HUES48 (cell line): Measurements from ENCODE around the gene CDC14A.

Source experiments
- H3K27ac ChIP-seq: one replicate; pipeline ENCODE4 v1.7.0; 2013; ENCODE audit warnings: low read depth, low read length, inconsistent platforms
- H3K27me3 ChIP-seq: 2 replicates; pipeline ENCODE4 v1.6.1; 2013; ENCODE audit warnings: mild to moderate bottlenecking, low read length; ENCODE audit not compliant: control insufficient read depth, insufficient read depth
- H3K36me3 ChIP-seq: 2 replicates; pipeline ENCODE4 v1.6.1; 2013; ENCODE audit warnings: low read length; ENCODE audit not compliant: control insufficient read depth, insufficient read depth
- H3K4me1 ChIP-seq: 2 replicates; pipeline ENCODE4 v1.6.1; 2013; ENCODE audit warnings: mild to moderate bottlenecking, low read length; ENCODE audit not compliant: control insufficient read depth, insufficient read depth
- H3K4me3 ChIP-seq: 2 replicates; pipeline ENCODE4 v1.5.1; 2013; ENCODE audit warnings: mild to moderate bottlenecking, low read depth, low read length
- H3K9ac ChIP-seq: 2 replicates; pipeline ENCODE4 v1.6.1; 2013; ENCODE audit warnings: mild to moderate bottlenecking, low read depth, low read length, moderate library complexity
- H3K9me3 ChIP-seq: 2 replicates; pipeline ENCODE4 v1.6.1; 2013; ENCODE audit warnings: low read length; ENCODE audit not compliant: control insufficient read depth, insufficient read depth

Gene CDC14A, protein sequence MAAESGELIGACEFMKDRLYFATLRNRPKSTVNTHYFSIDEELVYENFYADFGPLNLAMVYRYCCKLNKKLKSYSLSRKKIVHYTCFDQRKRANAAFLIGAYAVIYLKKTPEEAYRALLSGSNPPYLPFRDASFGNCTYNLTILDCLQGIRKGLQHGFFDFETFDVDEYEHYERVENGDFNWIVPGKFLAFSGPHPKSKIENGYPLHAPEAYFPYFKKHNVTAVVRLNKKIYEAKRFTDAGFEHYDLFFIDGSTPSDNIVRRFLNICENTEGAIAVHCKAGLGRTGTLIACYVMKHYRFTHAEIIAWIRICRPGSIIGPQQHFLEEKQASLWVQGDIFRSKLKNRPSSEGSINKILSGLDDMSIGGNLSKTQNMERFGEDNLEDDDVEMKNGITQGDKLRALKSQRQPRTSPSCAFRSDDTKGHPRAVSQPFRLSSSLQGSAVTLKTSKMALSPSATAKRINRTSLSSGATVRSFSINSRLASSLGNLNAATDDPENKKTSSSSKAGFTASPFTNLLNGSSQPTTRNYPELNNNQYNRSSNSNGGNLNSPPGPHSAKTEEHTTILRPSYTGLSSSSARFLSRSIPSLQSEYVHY

DNA sequence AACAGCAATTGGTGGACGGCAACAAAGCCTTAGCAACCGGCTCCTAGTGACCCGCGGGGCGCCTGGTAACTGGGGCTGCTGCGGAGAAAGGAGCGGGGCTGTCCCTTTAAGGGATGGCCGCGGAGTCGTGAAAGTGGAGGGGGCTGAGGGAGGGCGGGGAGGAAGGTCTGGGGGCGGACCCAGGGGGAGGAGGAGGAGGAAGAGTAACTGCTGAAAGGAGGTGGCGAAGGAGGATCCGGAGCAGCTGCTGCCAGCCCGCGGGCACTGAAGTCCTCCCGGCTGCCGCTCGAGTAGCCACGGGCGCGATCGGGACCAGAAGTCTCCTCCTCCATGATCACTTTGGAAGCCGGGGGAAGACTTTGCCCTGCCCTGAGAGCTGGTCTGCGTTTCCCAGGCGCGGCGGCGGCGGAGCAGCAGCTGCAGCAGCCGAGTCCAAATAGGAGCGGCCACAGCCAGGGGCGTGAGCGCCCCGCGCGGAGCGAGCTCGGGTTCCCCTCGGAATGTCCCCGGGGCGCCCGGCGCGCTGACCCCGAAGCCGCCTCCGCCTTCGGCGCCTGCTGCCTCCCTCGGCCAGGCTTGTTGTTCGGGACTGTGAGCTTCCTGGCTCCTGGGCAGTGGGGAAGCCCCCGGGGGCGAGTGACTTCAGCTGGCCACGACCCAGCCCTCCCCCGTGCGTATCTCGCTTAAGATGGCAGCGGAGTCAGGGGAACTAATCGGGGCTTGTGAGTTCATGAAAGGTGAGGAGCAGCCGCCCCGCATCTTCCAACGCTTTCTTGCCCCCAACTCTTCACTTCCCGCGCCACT is at the start of gene CDC14A:
Gene CDC14A (plus strand): TSS at position 240 of the 804 bp plus-strand sequence. CDS start 449 bp downstream, at position 689.
- Histone ChIP-seq H3K4me3 (peak within 1 kb of the TSS; percentile 75), H3K9me3 (no peaks in the 10 kb centered on the region), H3K27ac (peak within 1 kb of the TSS; percentile 98), H3K36me3 (0 out of 2 replicates have a peak, but pooled peaks cover 5% of the 10 kb centered on the region), H3K9ac (peak within 1 kb of the TSS; percentile 84), H3K4me1 (peaks cover 18% of the 10 kb centered on the region), H3K27me3 (no peaks in the 10 kb centered on the region)

DNA sequence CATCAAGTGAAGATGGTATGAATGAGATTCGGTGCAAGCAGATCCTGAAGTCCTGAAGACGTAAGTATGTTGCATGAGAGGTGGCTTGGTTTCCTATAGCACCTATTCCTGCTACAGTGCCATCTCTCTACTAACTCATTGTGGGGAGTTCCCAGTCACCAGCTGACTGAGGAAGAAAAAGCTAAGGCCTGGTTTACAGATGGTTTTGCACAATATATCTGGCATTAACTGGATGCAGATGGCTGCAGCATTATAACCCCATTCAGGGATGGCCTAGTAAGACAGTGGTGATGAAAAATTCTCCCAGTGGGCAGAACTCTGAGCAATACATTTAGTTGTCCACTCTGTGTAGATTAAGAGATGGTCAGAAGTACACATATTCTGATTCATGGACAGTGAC is 49.6 kb upstream of the CDC14A start:
- Histone ChIP-seq H3K27me3 (no peaks in the 10 kb centered on the region), H3K4me3 (no peak overlapping the region), H3K9me3 (no peaks in the 10 kb centered on the region), H3K9ac (no peak overlapping the region), H3K27ac (no peak overlapping the region), H3K4me1 (peaks cover 29% of the 10 kb centered on the region), H3K36me3 (no peaks in the 10 kb centered on the region)

DNA sequence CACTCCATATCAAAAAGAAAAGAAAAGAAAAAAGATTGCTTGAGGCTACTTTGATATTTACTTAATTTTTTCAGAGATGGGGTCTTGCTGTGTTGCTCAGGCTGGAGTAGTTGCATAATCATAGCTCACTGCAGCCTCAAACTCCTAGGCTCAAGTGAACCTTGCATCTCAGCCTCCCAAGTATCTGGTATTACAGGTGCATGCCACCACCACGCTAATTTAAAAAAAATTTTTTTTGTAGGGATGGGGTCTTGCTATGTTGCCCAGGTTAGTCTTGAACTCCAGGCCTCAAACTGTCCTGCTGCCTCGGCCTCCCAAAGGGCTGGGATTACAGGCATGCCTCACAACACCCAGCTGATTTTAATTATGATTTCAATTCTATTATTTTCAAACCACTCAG is 48.1 kb upstream of the CDC14A start:
- Histone ChIP-seq H3K4me1 (peaks cover 16% of the 10 kb centered on the region; the same call in 1 of the 2 replicates), H3K9ac (no peak overlapping the region)

DNA sequence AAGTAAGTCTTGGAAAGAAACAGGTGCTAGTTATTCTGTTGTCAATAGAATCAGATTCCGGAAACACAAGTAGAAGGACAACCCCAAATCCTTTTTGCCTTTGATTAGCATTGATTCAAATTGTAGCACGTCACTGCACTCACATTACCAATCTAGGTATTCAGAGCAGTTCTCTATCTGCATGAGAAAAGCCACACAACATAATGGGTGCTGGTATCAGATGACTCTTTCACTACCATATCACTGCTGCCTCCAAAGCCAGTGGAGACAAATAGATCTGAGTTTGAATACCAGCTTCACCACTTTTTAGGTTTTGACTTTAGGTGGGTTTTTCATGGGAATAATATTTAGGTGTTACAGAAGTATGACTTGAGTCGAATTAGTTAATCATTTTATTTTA is 47.4 kb upstream of the CDC14A start:
- Histone ChIP-seq H3K27ac (peak overlapping the region; percentile 47), H3K9me3 (no peaks in the 10 kb centered on the region)

More for the DNA sequence above, 48.1 kb upstream of the CDC14A start:
- Histone ChIP-seq H3K36me3 (no peaks in the 10 kb centered on the region), H3K27ac (peak overlapping the region; percentile 47), H3K27me3 (no peaks in the 10 kb centered on the region), H3K9me3 (no peaks in the 10 kb centered on the region), H3K4me3 (no peak overlapping the region)

DNA sequence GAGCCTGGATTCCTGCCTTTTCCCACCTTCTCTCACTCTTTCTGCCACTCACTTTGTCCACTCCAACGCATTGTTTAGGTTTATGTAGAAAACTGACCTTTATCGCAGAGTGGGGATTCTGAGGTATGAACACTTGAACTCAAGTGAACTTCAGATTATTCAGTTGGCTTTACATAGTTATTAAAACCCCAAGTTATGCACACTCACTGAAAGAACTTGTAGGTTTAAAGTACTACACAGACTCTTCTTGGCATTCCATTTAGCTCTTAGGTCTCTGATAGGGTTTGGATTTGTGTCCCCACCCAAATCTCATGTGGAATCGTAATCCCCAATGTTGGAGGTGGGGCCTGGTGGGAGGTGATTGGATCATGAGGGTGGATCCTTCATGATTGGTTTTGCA is 46.4 kb upstream of the CDC14A start:
- Histone ChIP-seq H3K9ac (no peak overlapping the region), H3K36me3 (no peaks in the 10 kb centered on the region), H3K9me3 (no peaks in the 10 kb centered on the region), H3K27me3 (no peaks in the 10 kb centered on the region), H3K27ac (no peak overlapping the region), H3K4me1 (peaks cover 13% of the 10 kb centered on the region; the same call in 1 of the 2 replicates), H3K4me3 (no peak overlapping the region)

More for the DNA sequence above, 47.4 kb upstream of the CDC14A start:
- Histone ChIP-seq H3K27me3 (no peaks in the 10 kb centered on the region), H3K4me3 (peak overlapping the region; percentile 27; the same call in 1 of the 2 replicates), H3K9ac (no peak overlapping the region), H3K36me3 (no peaks in the 10 kb centered on the region), H3K4me1 (peaks cover 16% of the 10 kb centered on the region; the same call in 1 of the 2 replicates)

DNA sequence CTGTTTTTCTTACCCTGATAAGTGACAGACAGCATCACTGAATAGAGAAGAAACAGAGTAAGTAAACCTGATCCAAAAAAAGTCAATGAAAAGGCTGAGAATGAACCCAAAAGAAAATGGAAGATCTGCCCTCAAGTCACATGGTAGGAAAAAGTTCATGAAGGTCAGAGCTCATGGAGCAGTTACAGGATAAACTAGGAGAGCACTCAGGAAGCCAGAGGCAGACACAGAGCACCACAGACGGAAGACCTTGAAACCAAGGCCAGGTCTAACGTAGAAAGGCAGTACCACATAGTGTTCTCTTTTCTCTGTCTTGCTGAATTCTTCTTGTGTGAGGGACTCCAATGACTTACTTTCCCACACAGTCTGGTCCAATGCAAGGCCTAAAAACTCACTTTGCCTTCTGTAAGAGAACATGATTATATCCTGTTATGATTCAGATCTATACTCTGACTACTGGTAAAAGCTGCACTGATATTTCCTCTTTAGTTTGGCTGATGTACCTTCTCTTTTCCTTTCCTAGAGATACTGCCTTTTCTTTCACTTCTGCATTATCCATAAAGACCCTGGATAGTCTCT is 45.5 kb upstream of the CDC14A start:
- Histone ChIP-seq H3K27ac (no peak overlapping the region), H3K9me3 (no peaks in the 10 kb centered on the region), H3K4me3 (no peak overlapping the region)

DNA sequence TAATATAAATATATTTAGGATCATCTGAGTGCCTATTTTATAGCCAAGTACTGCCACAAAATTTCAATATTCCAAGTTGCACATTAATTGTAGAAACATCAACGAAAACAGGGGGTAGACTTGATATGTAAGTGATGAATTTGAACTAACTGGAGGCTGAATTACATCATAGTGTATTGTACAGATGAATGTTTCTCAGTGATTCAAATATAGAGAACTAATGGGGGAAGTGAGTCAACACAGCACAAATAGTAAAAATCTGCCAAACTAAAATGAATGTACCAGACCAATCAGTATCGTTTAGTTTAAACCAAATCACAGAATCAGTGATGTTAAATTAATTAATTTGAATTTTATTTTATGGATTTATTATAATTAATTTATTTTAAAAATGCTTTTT is 43.5 kb upstream of the CDC14A start:
- Histone ChIP-seq H3K4me1 (peaks cover 18% of the 10 kb centered on the region; the same call in 1 of the 2 replicates), H3K27ac (no peak overlapping the region), H3K27me3 (no peaks in the 10 kb centered on the region), H3K9ac (no peak overlapping the region), H3K9me3 (no peaks in the 10 kb centered on the region), H3K36me3 (no peaks in the 10 kb centered on the region), H3K4me3 (no peak overlapping the region)

More for the DNA sequence above, 45.5 kb upstream of the CDC14A start:
- Histone ChIP-seq H3K27me3 (no peaks in the 10 kb centered on the region), H3K4me1 (peaks cover 13% of the 10 kb centered on the region; the same call in 1 of the 2 replicates), H3K9ac (no peak overlapping the region), H3K36me3 (no peaks in the 10 kb centered on the region)

DNA sequence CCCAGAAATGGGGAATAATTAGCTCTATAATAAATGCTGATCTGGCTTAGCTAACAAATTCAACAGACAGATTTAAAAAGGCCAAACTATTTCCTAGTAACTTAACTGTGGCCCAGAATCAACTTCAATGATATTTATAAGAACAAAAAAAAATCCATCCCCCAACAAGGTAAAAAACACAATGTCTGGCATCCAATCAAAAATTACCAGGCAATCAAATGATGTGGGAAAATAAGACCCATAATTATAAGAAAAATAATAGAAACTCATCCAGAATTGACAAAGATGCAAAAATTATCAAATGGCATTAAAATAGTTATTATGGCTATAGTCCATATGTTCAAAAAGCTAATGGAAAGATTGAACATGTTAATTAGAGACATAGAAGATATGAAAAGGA is 42.4 kb upstream of the CDC14A start:
- Histone ChIP-seq H3K27ac (no peak overlapping the region), H3K9ac (no peak overlapping the region), H3K4me1 (peaks cover 14% of the 10 kb centered on the region; the same call in 1 of the 2 replicates), H3K9me3 (no peaks in the 10 kb centered on the region), H3K27me3 (no peaks in the 10 kb centered on the region), H3K4me3 (no peak overlapping the region), H3K36me3 (no peaks in the 10 kb centered on the region)

DNA sequence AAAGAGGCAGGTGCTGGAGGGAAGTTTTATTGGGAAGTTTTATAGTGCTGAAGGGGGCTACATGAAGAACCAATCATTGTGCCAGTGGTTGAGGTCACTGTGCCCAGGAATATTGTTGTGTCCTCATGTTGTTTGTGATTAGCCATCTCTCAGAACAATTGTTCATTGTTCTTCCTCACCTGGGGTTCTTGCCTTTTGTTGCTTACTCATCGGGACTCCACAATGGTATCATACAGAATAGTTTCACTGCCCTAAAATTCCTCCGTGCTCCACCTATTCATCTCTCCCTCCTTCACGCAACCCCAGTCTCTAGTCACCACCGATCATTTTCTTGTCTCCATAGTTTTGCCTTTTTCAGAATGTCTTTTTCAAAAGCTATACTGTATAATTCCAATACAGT is 38.9 kb upstream of the CDC14A start:
- Histone ChIP-seq H3K4me3 (no peak overlapping the region), H3K27ac (no peak overlapping the region), H3K9me3 (peaks cover 13% of the 10 kb centered on the region), H3K36me3 (no peaks in the 10 kb centered on the region), H3K4me1 (0 out of 2 replicates have a peak, but pooled peaks cover 5% of the 10 kb centered on the region), H3K27me3 (no peaks in the 10 kb centered on the region), H3K9ac (no peak overlapping the region)

DNA sequence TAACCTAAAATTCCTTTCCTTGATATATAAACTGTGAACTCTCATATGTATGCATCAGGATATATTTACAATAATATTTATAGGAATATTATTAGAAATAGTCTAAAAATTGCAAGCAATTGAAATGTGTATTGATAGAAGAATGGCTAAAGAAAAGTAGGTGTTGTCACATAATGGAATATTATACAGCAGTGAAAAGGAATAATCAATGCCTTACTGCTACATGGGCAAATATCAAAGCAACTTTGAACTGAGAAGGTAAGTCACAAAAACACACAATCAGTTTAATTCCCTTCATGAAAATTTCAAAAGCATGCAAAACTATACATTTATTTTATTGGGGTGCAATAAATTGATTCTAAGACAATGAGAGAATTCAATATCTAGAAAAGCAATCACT is 35.7 kb upstream of the CDC14A start:
- peaks cover 25% of the 10 kb centered on the region for H3K9me3 ChIP-seq
- H3K9ac ChIP-seq, result no peak overlapping the region
- 0 out of 2 replicates have a peak, but pooled peaks cover 5% of the 10 kb centered on the region for H3K4me1 ChIP-seq
- H3K27me3 ChIP-seq, result no peaks in the 10 kb centered on the region
- no peaks in the 10 kb centered on the region for H3K36me3 ChIP-seq
- H3K27ac ChIP-seq, result no peak overlapping the region
- no peak overlapping the region for H3K4me3 ChIP-seq
